HG02973 (cell line): ENCODE measurements around the gene FAHD2A.
"Not testable (repeated sequence)": the region's sequence is repeated elsewhere in the genome, so short reads cannot be mapped to it uniquely, and the experiment has no call there.

Experiments
- ATAC-seq: cut with Tn5 transposase; IDR thresholded peaks from one replicate; pipeline ENCODE4 v1.9.1; 2021; ENCODE audit warnings: moderate library complexity; ENCODE audit not compliant: unreplicated experiment

FAHD2A gene

DNA sequence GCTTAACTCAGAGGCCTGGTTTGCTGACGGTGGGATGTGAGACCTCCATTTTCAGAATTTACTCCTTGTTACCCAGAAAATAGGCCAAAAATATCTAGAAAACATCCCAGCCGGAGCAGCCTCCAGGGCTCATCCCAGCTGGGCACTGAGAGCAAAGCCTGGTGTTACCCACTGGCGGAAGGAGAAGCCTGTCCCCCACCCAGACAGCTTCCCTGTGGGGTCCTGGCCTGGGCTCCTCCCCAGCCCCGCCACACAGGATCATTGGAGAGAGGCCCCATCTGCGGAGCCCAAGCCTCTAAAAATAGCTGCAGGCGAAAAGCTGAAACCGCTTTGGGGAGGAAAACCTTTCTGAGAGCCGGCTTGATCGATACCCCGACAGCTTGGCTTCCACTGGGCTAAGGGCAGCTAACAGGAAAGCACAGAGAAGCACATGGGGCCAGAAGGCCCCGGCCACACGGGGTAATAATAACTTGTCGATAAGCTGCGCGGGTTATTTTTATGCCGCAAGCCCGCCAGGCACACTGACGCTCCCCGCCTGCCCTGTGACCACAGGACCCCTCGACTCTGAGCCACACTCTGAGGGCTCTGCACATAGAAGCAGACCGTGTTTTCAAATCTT is 26.9 kb upstream of the FAHD2A start:
- no peak for ATAC-seq

DNA sequence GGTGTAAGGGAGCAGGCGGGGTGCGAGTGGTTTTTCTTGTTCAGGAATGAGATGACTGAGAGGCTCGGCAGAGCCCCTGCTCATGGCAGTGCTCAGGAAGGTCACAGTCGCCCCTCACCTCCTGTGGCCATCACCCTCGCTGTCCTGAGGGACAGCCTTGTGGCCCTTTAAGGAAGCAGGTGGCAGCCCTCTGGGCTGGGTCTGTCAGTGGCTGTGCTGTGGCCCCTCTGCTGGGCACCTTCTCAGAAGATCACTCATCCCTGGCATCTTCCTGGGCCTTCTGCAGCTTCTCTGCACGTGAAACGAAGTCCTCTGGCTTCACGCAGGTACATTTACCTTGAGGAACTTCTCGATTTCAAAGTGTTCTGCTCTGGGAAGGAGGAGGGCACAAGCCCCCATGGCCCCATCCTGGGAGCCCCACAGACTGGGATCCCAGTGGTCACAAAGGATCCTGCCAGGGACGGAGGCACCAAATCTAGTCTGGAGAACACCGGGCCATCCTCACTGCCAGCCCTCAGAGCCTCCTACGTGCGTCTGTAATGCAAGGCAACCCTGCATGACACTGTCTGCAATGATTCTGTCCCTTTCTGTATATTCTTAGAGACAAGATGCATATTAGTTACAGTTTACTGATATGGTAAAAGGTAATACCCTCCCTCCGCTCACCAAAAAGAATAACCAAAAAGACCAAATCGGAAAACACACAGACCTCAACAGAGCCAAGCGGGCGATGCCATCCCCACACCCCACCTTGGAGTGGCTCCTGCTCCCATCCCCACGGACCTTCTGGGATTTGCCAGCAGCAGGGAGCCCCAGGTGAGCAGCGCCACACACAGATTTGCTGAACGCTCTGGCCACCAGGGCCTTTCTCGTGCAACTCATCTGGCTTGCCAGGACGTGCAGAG is 25.9 kb upstream of the FAHD2A start:
- no peak for ATAC-seq

DNA sequence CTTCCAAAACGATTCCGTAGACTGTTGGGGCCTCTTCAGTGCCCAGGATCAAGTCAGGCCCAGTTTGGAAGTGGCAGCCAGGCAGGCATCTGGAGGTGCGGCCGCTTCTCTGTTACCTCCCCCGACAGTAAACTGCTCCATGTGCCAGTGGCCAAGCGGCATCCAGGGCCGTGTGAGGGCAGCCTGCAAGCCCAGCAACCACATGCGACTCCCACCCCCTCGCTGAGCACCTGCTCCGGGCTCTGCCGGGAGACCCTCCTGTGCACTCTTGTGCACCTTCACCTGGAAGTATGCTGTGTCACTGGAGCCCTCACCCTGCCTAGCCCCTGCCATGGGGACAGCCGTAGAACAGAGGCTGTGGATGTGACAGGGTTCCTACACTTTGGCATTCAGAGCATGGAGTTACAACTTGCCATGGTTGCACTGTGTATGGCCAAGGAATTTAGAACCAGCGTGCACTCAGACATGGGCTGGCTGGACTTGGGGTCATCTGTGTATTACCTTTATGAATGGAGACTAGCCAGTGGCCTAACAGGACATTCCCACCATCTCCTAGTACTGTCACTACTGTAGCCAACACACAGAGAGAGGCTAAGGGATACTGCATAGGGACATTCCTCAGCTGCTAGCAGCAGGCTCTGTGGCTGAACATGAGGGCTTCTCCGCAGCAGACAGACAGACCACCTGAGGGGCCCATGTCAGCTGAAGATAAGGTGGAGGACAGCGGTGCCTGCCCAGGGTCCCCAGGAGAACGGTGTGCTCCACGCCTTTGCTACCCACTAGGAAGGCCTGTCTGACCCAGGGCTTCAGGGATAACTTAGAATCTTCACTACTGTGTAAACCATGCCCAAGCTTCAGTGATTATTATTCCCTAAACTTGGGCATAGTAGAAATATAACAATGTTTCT is 25.0 kb upstream of the FAHD2A start:
- ATAC-seq = no peak

DNA sequence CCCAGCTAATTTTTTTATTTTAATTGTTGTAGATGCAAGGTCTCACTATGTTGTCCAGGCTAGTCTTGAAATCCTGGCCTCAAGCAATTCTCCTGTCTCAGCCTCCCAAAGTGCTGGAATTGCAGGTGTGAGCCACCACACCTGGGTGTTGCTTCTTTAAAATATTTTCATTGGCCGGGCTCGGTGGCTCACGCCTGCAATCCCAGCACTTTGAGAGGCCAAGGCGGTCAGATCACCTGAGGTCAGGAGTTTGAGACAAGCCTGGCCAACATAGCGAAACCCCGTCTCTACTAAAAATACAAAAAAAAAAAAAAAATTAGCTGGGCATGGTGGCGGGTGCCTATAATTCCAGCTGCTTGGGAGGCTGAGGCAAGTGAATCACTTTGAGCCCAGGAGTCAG is 24.2 kb upstream of the FAHD2A start:
- ATAC-seq = not testable (repeated sequence)

DNA sequence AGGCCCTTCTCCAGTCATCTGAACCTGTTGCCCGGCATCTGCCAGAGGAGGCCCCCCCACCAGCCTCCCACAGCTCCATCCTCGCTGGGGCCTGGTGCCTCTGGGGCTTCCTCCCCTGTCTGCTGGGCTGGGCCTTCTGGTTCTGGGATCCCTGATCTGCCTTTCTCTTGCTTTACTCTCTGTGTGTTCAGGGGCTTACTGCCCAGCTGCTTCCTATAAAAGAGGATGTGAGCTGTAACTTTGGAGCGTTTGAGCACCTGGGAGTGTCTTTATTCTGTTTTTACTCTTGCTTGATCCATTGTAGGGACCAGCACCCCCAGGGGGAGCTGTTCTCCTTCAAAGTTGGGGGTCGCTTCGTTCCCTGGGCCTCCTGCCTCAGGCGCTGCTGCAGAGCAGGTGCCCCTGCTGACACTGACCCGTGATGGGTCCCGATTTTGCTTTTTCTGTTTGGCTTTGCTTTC is 23.1 kb upstream of the FAHD2A start:
- ATAC-seq = no peak

DNA sequence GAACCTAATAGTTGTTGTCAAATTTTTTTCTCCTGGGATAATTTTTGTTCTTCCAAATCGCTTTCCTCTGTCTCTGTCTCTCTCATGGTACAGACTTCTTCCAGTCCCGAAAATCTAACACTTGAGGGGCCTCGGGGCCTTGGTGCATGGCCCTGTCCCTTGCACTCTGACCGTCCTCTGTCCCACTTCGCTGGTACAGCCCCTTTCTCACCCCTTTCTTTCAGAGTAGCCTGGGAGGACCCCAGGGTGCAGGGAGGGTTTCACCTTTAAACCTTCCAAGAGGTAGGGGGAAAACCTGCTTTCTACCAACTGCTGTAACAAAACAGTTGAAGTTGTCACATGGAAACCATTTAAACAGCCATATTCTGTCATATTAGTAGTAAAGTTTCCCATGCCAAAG is 22.2 kb upstream of the FAHD2A start:
- ATAC-seq = no peak

DNA sequence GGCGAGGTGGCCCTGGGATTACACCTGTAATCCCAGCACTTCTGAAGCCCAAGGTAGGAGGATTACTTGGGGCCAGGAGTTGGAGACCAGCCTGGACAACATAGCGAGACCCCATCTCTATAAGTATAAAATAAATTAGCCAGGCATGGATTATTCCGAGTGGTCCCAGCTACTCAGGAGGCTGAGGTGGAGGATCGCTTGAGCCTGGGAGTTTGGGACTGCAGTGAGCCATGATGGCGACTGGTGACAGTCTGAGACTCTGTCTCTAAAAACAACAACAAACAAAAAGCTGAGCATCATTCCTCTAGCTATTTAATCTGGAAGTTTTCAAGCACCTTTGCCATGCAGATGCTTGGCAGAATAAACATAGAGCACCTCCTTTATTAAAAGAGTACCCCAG is 21.8 kb upstream of the FAHD2A start:
- ATAC-seq = no peak

DNA sequence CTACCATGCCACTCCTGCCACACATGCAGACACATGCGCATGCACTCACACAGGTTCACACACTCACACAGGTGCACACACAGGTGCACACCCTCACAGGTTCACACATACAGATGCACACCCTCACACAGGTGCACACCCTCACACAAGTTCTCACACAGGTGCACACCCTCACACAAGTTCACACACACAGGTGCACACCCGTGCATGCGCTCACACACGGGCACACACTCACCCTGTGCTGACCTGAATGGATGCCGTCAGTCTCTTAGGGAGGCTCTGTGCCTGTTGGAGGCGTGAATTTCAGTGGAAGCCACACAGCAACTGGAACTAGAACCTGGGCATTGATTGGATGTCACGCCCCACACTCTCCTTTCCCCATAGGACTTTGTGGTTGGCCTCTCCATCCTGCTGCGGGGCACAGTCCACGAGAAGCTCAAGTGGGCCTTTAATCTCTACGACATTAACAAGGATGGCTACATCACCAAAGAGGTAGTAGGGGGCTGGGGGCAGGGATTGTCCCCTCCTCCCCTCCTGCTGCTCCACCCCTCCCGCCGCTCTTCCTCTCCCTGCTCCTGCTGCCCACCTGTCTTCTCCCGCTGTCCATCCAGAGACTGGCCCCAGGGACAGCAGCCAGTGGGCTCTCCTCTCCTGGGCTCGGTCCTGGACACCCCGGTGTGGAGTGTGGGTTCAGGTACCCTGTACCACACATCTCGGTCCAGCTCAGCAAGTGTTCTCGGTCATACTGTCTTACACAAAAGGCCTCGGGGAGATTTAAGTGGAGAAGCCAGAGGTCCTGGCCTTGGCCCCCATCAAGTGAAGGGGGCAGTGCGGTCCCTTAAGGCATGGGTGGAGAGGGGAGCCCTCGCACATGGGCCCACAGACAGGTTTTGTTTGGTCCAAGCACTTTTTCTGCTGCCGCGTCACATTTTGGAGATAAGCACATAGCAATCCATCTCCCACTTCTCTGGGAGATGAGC is 21.0 kb upstream of the FAHD2A start:
- no peak for ATAC-seq

DNA sequence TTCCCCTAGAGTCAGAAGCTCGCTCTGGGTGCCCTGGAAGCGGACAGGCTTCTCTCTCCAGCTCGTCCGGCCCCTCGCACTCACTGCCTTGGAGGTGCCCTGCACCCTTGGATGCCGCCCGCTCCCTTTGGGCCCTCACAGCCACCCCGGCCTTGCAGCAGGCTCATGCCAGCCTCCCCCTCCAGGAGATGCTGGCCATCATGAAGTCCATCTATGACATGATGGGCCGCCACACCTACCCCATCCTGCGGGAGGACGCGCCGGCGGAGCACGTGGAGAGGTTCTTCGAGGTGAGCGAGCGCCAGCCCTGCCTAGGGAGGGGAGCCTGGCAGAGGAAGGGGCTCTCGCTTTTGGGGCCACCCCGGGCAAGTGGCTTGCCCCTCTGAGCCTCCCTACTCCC is 20.3 kb upstream of the FAHD2A start:
- ATAC-seq = no peak

DNA sequence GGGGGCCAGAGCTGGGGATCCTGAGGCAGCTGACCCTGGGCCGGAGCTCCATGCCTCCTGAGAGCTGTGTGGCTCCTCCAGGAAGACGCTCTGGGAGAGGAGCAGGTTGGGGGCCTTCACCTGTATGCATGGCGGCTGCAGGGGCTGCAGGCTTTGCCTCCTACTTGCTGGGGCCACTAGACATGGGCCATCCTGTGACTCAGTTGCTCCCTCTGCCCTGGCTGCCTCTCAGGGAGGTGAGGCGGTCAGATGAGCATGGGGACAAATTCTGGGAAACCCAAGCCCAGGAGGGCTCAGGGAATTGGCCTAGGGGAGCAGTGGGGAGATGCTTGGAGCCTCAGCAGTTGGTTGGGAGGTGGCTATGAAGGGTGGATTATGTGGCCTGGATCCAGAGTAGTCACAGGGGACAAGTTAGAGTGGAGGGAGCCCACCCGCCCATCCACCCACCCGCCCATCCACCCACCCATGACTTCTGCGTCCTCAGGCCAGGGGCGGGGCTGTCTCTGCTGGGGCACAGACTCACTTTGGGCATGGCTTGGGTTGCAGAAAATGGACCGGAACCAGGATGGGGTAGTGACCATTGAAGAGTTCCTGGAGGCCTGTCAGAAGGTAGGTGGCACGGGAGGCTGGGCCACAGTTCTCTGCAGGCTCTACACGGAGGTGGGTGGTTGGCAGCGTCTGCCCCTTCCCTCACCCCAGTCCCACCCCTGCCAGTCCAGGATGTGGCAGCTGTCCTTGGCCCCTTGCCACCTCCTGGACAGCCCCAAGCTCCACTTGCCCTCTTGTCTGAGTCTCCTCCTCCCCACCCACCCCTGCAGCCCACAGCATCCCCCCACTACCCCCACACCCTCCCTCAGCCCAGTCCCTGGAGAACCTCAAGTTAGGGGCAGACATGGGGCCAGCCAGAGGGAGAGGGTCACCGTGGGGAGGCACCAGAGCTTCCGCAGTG is 19.5 kb upstream of the FAHD2A start:
- no peak for ATAC-seq

DNA sequence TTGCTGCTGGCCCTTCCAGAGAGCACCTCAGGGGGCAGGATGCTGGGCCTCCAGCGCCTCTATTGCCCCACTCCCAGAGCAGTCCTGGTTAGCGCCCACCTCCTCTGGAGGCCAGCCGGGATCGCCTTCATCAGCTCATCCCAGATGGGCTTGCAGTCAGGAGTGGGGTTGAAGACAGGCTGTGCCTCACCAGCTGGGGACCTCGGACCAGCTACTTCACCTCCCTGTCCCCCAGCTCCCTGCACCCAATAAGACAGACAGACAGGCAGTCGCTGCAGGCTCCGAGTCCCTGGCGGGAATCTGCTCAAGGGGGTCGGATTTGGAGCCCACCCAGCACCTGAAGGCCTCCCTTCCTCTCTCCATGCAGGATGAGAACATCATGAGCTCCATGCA is 18.9 kb upstream of the FAHD2A start:
- ATAC-seq = no peak

DNA sequence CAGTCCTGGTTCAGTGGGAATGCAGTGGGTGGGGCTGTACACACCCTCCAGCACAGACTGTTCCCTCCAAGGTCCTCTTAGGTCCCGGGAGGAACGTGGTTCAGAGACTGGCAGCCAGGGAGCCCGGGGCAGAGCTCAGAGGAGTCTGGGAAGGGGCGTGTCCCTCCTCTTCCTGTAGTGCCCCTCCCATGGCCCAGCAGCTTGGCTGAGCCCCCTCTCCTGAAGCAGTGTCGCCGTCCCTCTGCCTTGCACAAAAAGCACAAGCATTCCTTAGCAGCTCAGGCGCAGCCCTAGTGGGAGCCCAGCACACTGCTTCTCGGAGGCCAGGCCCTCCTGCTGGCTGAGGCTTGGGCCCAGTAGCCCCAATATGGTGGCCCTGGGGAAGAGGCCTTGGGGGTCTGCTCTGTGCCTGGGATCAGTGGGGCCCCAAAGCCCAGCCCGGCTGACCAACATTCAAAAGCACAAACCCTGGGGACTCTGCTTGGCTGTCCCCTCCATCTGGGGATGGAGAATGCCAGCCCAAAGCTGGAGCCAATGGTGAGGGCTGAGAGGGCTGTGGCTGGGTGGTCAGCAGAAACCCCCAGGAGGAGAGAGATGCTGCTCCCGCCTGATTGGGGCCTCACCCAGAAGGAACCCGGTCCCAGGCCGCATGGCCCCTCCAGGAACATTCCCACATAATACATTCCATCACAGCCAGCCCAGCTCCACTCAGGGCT is 17.5 kb upstream of the FAHD2A start:
- ATAC-seq = no peak

DNA sequence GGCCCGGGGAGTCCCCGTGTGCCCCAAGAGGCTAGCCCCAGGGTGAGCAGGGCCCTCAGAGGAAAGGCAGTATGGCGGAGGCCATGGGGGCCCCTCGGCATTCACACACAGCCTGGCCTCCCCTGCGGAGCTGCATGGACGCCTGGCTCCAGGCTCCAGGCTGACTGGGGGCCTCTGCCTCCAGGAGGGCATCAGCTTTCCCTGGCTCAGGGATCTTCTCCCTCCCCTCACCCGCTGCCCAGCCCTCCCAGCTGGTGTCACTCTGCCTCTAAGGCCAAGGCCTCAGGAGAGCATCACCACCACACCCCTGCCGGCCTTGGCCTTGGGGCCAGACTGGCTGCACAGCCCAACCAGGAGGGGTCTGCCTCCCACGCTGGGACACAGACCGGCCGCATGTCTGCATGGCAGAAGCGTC is 16.9 kb upstream of the FAHD2A start:
- no peak for ATAC-seq

DNA sequence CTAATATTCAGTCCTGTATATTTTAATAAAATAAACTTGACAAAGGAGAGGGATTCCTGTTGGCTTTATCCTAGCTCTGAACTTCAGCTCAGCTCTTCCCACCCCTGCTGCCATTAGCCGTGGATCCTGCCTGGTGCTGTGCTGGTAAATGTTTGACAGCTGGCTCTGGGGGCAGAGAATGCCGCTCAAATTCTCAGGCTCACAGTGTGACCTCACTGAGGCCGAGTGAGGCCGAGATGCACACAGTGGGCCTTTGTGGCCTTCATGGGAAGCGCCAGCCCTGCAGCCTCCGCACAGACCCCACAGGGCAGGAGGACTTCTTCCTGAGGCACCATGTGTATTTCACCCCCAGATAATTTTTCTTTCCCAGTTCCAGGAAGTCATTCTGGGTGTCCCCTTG is 16.5 kb upstream of the FAHD2A start:
- ATAC-seq = no peak

DNA sequence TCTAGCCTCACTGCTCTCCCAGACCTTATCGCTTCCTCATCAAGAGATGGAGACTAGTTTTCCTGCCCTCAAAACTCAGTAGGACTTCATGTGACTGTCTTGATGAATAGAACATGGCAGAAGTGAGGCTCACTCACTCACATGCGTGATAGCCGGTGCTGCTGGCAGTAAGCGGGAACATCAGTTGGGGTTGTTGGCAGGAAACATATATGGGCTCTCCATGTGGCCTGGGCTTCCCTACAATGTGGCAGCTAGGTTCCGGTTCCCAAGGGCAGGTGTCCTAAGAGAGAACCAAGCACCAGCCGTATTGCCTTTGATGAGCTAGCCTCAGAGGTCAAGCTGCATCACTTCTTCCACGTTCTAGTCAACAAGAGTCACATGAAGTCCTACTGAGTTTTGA is 15.2 kb upstream of the FAHD2A start:
- ATAC-seq = no peak

DNA sequence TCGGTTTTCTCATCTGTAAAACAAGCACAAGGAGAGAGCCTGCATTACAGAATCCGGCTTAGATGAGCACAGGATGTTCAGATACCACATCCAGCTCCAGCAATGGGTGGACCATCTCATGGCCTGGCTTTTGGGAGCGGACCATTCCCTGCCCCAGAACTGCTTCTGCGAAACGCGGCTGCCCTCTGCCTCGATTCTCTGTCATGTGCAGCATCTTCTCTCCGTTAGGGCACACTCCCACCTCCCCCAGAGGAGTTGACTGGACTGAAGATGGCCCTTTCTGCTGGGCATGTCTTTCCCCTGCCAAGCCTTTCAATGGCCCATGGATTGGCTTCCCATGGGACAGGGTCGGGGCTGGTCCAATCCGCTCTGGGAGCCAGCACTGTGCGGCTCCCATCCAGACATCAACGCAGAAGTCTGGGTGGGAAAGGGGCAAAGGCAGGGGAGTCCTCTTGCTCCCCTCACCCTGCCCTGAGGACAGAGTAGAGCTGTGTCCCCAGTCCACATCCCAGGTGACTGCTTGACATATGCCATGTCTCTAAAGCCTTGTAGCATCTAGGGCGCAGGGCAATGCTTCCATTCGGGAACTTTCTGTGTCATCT is 14.3 kb upstream of the FAHD2A start:
- no peak for ATAC-seq

DNA sequence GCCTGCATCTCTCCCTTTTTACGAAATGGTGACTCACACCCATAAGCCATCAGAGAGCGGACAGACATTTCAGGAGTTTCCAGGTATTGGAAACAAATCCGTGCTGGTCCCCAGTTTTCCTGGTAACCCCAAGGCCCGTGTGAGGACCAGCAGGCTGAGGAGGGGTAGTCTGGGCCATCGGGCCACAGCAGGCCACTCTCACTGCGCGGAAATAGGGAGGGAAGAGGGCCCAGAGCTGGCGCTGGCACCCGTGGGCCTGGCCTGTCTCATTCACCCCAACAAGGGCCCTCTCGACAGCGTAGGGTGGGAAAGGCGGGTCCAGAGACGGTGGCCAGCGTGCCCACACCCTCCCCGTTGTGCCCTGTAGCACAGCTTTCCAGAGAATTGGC is 13.7 kb upstream of the FAHD2A start:
- no peak for ATAC-seq
